ENCODE results near the gene SNTA1. TPM values are rescaled to one million over a fixed set of nuclear protein-coding genes. Genes with fewer than 3 reads are reported as not detected.

The SNTA1 gene
- total and polyA plus RNA-seq, 2 of the 13 experiments (the other 11 are each of a cell fraction or from before 2014, with no cell fraction given), result 16.4 to 18.3 TPM

- peak; percentile 90 for TF ChIP-seq GMEB1 (CRISPR knock-in tag; IDR thresholded peaks at IDR 0.05; ENCODE audit: borderline replicate concordance)
- peak; percentile 93 for TF ChIP-seq MAX (IDR thresholded peaks at IDR 0.05)
- TF ChIP-seq CBX2 (IDR thresholded peaks at IDR 0.05; ENCODE audit: low read depth, low read length), result no peak
- no peak; the same call in 1 of the 2 replicates for TF ChIP-seq CBX2 (CRISPR knock-in tag; IDR thresholded peaks at IDR 0.05; ENCODE audit: low read depth)
- TF ChIP-seq CSRNP2 (CRISPR knock-in tag; conservative IDR thresholded peaks at IDR 0.05; ENCODE audit: low read depth), result no peak
- no peak; the same call in 1 of the 2 replicates for TF ChIP-seq ATAD3A (CRISPR knock-in tag; IDR thresholded peaks at IDR 0.05)
- TF ChIP-seq PCBP1 (IDR thresholded peaks at IDR 0.05; ENCODE audit: borderline replicate concordance, low read depth, low read length), result no peak
- no peak for TF ChIP-seq ZBTB37 (CRISPR knock-in tag; IDR thresholded peaks at IDR 0.05)
- TF ChIP-seq ZNF737 (CRISPR knock-in tag; IDR thresholded peaks at IDR 0.05; ENCODE audit: borderline replicate concordance), result no peak
- TF ChIP-seq HNF1B (CRISPR knock-in tag; IDR thresholded peaks at IDR 0.05), result peak; percentile 98
- TF ChIP-seq ZFP41 (CRISPR knock-in tag; IDR thresholded peaks at IDR 0.05; ENCODE audit: borderline replicate concordance), result no peak
- TF ChIP-seq MTF1 (CRISPR knock-in tag; IDR thresholded peaks at IDR 0.05), result no peak; the same call in 1 of the 2 replicates
- peak; percentile 88; the same call in 1 of the 2 replicates for TF ChIP-seq HOXA5 (CRISPR knock-in tag; IDR thresholded peaks at IDR 0.05)
- no peak for TF ChIP-seq ZNF674 (CRISPR knock-in tag; IDR thresholded peaks at IDR 0.05; ENCODE audit: low read depth)
- peak; percentile 69 for TF ChIP-seq NCOA2 (CRISPR knock-in tag; IDR thresholded peaks at IDR 0.05)
- TF ChIP-seq ZNF335 (CRISPR knock-in tag; IDR thresholded peaks at IDR 0.05), result peak; percentile 91
- peak; percentile 70 for TF ChIP-seq ZNF781 (CRISPR knock-in tag; IDR thresholded peaks at IDR 0.05; ENCODE audit: borderline replicate concordance, not compliant biosample characterization)
- peak; percentile 80 for TF ChIP-seq GATAD1 (CRISPR knock-in tag; IDR thresholded peaks at IDR 0.05)
- TF ChIP-seq SRF (IDR thresholded peaks at IDR 0.05; ENCODE audit: low read depth, low read length), result no peak
- TF ChIP-seq ZNF564 (CRISPR knock-in tag; IDR thresholded peaks at IDR 0.05), result peak; percentile 91; the same call in 1 of the 2 replicates
- TF ChIP-seq TERF1 (CRISPR knock-in tag; IDR thresholded peaks at IDR 0.05), result no peak
Measured at GRCh38 chr20:33489495-33490022, 46.0 kb upstream of the SNTA1 start (continued).
